SK-N-DZ (cell line): ENCODE data around the gene CHKB.

ENCODE experiments used
- DNase-seq: peaks from one replicate; pipeline ENCODE4 v3.0.0-alpha.2; 2015; ENCODE audit warnings: low spot score

Gene CHKB

DNA sequence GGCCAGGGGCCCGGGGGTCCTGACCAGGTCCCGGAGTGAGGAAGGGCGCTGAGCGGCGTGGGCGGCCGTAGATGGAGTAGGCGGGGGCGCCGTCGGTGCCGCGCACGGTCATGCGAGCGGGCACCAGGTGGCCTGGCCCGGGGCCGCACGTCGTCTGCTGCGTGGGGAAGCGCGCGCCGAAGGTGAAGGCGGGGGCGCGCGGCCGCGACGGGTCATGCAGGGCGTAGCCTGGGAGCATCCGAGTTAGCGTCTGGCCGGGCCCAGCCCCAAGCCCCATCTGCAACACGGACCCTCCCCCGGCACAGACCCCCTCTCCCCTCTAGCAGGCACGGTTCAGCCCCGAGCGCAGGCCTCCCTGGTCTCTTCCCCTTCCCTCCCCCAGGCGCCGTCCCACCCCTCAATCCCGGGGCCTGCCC lies 51.1 kb downstream of the CHKB start:
- no peak for DNase-seq

GRCh38 chr22:50530877-50531545 lies 51.6 kb downstream of the CHKB start:
- DNase-seq, result no peak

GRCh38 chr22:50530580-50530876 lies 52.1 kb downstream of the CHKB start:
- DNase-seq, result no peak

DNA sequence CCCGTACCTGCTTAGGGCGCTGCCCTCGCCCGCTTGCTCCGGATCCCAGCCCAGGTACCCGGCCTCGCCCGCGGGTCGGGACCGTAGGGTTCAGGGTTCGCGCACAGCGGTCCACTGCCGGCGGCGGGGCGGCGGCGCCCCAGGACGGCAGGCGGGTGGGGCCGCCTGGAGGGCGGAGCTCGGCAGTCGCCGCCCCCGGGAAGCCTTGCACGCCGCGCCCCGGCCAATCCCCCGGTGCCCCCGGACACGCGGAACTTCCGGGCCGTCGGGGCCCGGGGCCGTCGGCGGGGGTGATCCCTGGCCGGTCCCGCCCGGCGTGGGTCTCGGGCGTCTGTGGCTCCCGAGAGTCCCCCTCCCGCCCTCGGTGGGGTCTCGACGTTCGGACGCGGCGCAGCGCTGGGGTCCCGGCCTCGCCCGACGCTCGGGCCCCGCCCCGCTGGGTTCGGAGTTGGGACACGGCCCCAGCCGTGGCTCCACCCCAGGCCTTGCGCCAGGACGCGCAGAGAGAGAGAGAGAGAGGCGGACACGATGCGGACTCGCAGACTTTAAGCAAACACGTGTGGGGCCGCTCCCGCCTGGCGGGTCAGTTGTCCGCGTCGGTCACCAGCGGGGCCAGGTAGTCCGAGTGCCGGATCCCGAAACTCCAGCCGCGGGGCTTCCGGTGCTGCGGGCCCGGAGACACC lies 52.6 kb downstream of the CHKB start, which contains the start of gene TYMP:
Gene TYMP (minus strand): TSS at position 116 of the 683 bp plus-strand sequence. CDS start 303 bp downstream, outside the sequence.
- no peak for DNase-seq

GRCh38 chr22:50529416-50529896 lies 53.2 kb downstream of the CHKB start:
- no peak for DNase-seq
